Omental fat pad (tissue), 4 donors: ENCODE measurements around the gene SUPT3H. TPM values are rescaled to one million over a fixed set of nuclear protein-coding genes. Genes with fewer than 3 reads are reported as not detected.

Experiments used
- ATAC-seq: fragments of 150-250 bp; one replicate; pipeline ENCODE4 v1.9.1; 2016; ENCODE audit warnings: mild to moderate bottlenecking, moderate library complexity; ENCODE audit not compliant: low FRiP score
- DNase-seq: peaks from one replicate; pipeline ENCODE4 v3.0.0-alpha.2; 2019; ENCODE audit warnings: low spot score
- CTCF ChIP-seq, 3 donors: fragments of 450-650 bp; IDR thresholded peaks; one replicate each; pipeline ENCODE4 v1.5.1; 2016 to 2017; ENCODE audit warnings: antibody characterized with exemption in 3 of 3, mild to moderate bottlenecking in 3 of 3, moderate library complexity in 2 of 3
- total RNA-seq, 4 donors: library from RNA; depleted of rRNA; stranded (reverse); fragments of >200 nt; gene quantifications; one replicate each; pipeline ENCODE4 v1.1.0, GENCODE V29; 2016

The SUPT3H gene
- total RNA-seq, 4 donors from 2014 or later, result 2.2 to 8.4 (median 5.2) TPM

- TF ChIP-seq CTCF (IDR thresholded peaks at IDR 0.05), result no peak
- ATAC-seq, result no peak
- no peak for DNase-seq
These were observed 250.5 kb downstream of the SUPT3H start for GRCh38 chr6:45127185-45127584.

GRCh38 chr6:45126033-45126432 lies 251.7 kb downstream of the SUPT3H start:
- no peak for DNase-seq
- no peak for TF ChIP-seq CTCF (IDR thresholded peaks at IDR 0.05)
- ATAC-seq, result no peak

GRCh38 chr6:45123023-45123422 lies 254.7 kb downstream of the SUPT3H start:
- TF ChIP-seq CTCF (IDR thresholded peaks at IDR 0.05), result no peak
- ATAC-seq (no peak), DNase-seq (no peak)

GRCh38 chr6:45118754-45119153 lies 259.0 kb downstream of the SUPT3H start:
- TF ChIP-seq CTCF (IDR thresholded peaks at IDR 0.05), result no peak
- DNase-seq (no peak), ATAC-seq (no peak)

- ATAC-seq (no peak), DNase-seq (no peak)
- no peak for TF ChIP-seq CTCF (IDR thresholded peaks at IDR 0.05)
These were observed 260.9 kb downstream of the SUPT3H start for GRCh38 chr6:45116714-45117410.

GRCh38 chr6:45115696-45116095 lies 262.0 kb downstream of the SUPT3H start:
- DNase-seq (no peak), ATAC-seq (no peak)
- no peak for TF ChIP-seq CTCF (IDR thresholded peaks at IDR 0.05)

- no peak for DNase-seq
- no peak for ATAC-seq
- TF ChIP-seq CTCF (IDR thresholded peaks at IDR 0.05), result no peak
These were observed 265.0 kb downstream of the SUPT3H start for GRCh38 chr6:45112711-45113110.
